GM23338 (cell line): ENCODE measurements around the gene HS3ST6. TPM values are rescaled to one million over a fixed set of nuclear protein-coding genes. Genes with fewer than 3 reads are reported as not detected.

ENCODE experiments used
- ATAC-seq: fragments of 200-7000 bp; cut with Tn5 transposase; 3 replicates; pipeline ENCODE4 v1.9.1; 2020
- DNase-seq: peaks from one replicate; pipeline ENCODE4 v3.0.0-alpha.2; 2015; ENCODE audit warnings: low spot score
- H2AFZ ChIP-seq: fragments of 200-600 bp; sonication (generic); 2 replicates; pipeline ENCODE4 v1.8.0; 2016; ENCODE audit warnings: antibody characterized with exemption, mild to moderate bottlenecking, moderate library complexity
- H3F3A ChIP-seq: fragments of 200-600 bp; sonication (generic); replicated peaks from 2 replicates; pipeline ENCODE4 v1.8.0; 2017; ENCODE audit warnings: antibody characterized with exemption, mixed run types, low read depth
- H3K27ac ChIP-seq: fragments of 200-600 bp; sonication (generic); 2 replicates; pipeline ENCODE4 v1.6.1; 2016; ENCODE audit warnings: low read depth
- H3K27me3 ChIP-seq: fragments of 200-600 bp; sonication (generic); 2 replicates; pipeline ENCODE4 v1.8.0; 2016; ENCODE audit warnings: mild to moderate bottlenecking, mixed run types, moderate library complexity; ENCODE audit not compliant: insufficient read depth
- H3K36me3 ChIP-seq: fragments of 200-600 bp; sonication (generic); 2 replicates; pipeline ENCODE4 v1.8.0; 2016; ENCODE audit warnings: mild to moderate bottlenecking; ENCODE audit not compliant: insufficient read depth
- H3K4me1 ChIP-seq: fragments of 200-600 bp; sonication (generic); 2 replicates; pipeline ENCODE4 v1.8.0; 2016; ENCODE audit warnings: mild to moderate bottlenecking, moderate library complexity; ENCODE audit not compliant: insufficient read depth
- H3K4me2 ChIP-seq: fragments of 200-600 bp; sonication (generic); 2 replicates; pipeline ENCODE4 v1.7.1; 2017; ENCODE audit warnings: mixed run types
- H3K4me3 ChIP-seq: fragments of 200-600 bp; sonication (generic); 2 replicates; pipeline ENCODE4 v1.6.1; 2016; ENCODE audit warnings: mixed run types
- H3K79me2 ChIP-seq: fragments of 200-600 bp; sonication (generic); replicated peaks from 2 replicates; pipeline ENCODE4 v1.8.0; 2017; ENCODE audit warnings: mild to moderate bottlenecking; ENCODE audit not compliant: insufficient read depth
- H3K9me2 ChIP-seq: fragments of 200-600 bp; sonication (generic); 2 replicates; pipeline ENCODE4 v1.8.0; 2017; ENCODE audit not compliant: insufficient read depth
- H4K20me1 ChIP-seq: fragments of 200-600 bp; sonication (generic); replicated peaks from 2 replicates; pipeline ENCODE4 v1.8.0; 2017; ENCODE audit warnings: mild to moderate bottlenecking; ENCODE audit not compliant: insufficient read depth
- H3K27ac Mint-ChIP-seq: 2 replicates; pipeline ENCODE4 v1.8.0; 2020; ENCODE audit warnings: inconsistent platforms, mild to moderate bottlenecking, moderate library complexity, mixed read lengths
- H3K27me3 Mint-ChIP-seq: 3 replicates; pipeline ENCODE4 v1.8.0; 2022; ENCODE audit warnings: low read depth, mild to moderate bottlenecking, moderate library complexity, mixed read lengths, inconsistent platforms; ENCODE audit not compliant: insufficient read depth, poor library complexity
- H3K36me3 Mint-ChIP-seq: 3 replicates; pipeline ENCODE4 v1.8.0; 2021; ENCODE audit warnings: low read depth, mild to moderate bottlenecking, inconsistent platforms, moderate library complexity, mixed read lengths
- H3K4me1 Mint-ChIP-seq: 3 replicates; pipeline ENCODE4 v1.8.0; 2020; ENCODE audit warnings: mild to moderate bottlenecking, inconsistent platforms, mixed read lengths
- H3K4me3 Mint-ChIP-seq: 3 replicates; pipeline ENCODE4 v1.8.0; 2021; ENCODE audit warnings: moderate library complexity, mild to moderate bottlenecking, inconsistent platforms, mixed read lengths
- H3K9me3 Mint-ChIP-seq: 3 replicates; pipeline ENCODE4 v1.8.0; 2020; ENCODE audit warnings: moderate library complexity, mild to moderate bottlenecking, inconsistent platforms, mixed read lengths
- CREB1 ChIP-seq: fragments of 250-450 bp; sonication (Bioruptor Pico); IDR thresholded peaks from 2 replicates; pipeline ENCODE4 v1.5.0; 2020; ENCODE audit warnings: low read depth, mild to moderate bottlenecking, moderate library complexity
- EZH2phosphoT487 ChIP-seq: fragments of 200-600 bp; sonication (generic); IDR thresholded peaks from one replicate; pipeline ENCODE4 v1.8.1; 2018; ENCODE audit warnings: antibody characterized with exemption; ENCODE audit not compliant: unreplicated experiment
- REST ChIP-seq: IDR thresholded peaks from one replicate; pipeline ENCODE4 v1.6.1; 2018; ENCODE audit warnings: antibody characterized with exemption; ENCODE audit not compliant: unreplicated experiment
- STAT1 ChIP-seq: IDR thresholded peaks from one replicate; pipeline ENCODE4 v1.6.1; 2016; ENCODE audit warnings: antibody characterized with exemption; ENCODE audit not compliant: unreplicated experiment
- ZNF114 ChIP-seq: fragments of 250-450 bp; sonication (Bioruptor Pico); IDR thresholded peaks from 2 replicates; pipeline ENCODE4 v1.5.0; 2020; ENCODE audit warnings: mild to moderate bottlenecking, moderate library complexity
- polyA plus RNA-seq: library from polyadenylated mRNA; unstranded; fragments of >200 nt; fragmentation: Nextera tagmentation; extraction: Ambion mirVana; gene quantifications from 2 replicates; pipeline ENCODE4 v1.2.1, GENCODE V29; 2016
- total RNA-seq: library from RNA; depleted of rRNA; stranded (reverse); fragments of >200 nt; shearing (Covaris generic); gene quantifications from 2 replicates; pipeline ENCODE4 v1.2.3, GENCODE V29; 2014

HS3ST6 gene
- total and polyA plus RNA-seq, 2 experiments from 2014 or later, result 0.21 TPM; not detected in 1

- no peak overlapping the region for H3K4me3 Mint-ChIP-seq
- H2AFZ ChIP-seq, result no peak overlapping the region
- no peaks in the 10 kb centered on the region for H3K79me2 ChIP-seq
- peaks cover 14% of the 10 kb centered on the region; the same call in 1 of the 2 replicates for H3K4me1 ChIP-seq
- no peaks in the 10 kb centered on the region for H3K9me3 Mint-ChIP-seq
- DNase-seq (no peak), ATAC-seq (no peak)
- no peaks in the 10 kb centered on the region for H3K27me3 ChIP-seq
- H3K36me3 ChIP-seq, result no peaks in the 10 kb centered on the region
- H3K4me2 ChIP-seq, result no peak overlapping the region
- H3K4me1 Mint-ChIP-seq, result peaks cover 11% of the 10 kb centered on the region
- no peak overlapping the region for H3K4me3 ChIP-seq
- H3K27me3 Mint-ChIP-seq, result peaks cover 6% of the 10 kb centered on the region
- TF ChIP-seq EZH2phosphoT487, result no peak
- no peak for TF ChIP-seq CREB1 (CRISPR knock-in tag)
- TF ChIP-seq ZNF114, result no peak
- 0 out of 2 replicates have a peak, but pooled peaks cover 8% of the 10 kb centered on the region for H3F3A ChIP-seq
- H3K27ac Mint-ChIP-seq, result no peak overlapping the region
- no peaks in the 10 kb centered on the region; the same call in 1 of the 2 replicates for H4K20me1 ChIP-seq
- H3K9me2 ChIP-seq, result no peaks in the 10 kb centered on the region
- no peak overlapping the region for H3K27ac ChIP-seq
- peaks cover 16% of the 10 kb centered on the region for H3K36me3 Mint-ChIP-seq
Observed at GRCh38 chr16:1938910-1939309, 20.7 kb upstream of the HS3ST6 start.

GRCh38 chr16:1938316-1938715 is 20.1 kb upstream of the HS3ST6 start:
- H3K4me1 Mint-ChIP-seq, result peaks cover 8% of the 10 kb centered on the region

More at GRCh38 chr16:1938316-1938715, 20.1 kb upstream of the HS3ST6 start:
- H3K9me3 Mint-ChIP-seq, result no peaks in the 10 kb centered on the region
- no peaks in the 10 kb centered on the region for H3K27me3 ChIP-seq
- H3K4me1 ChIP-seq, result peaks cover 9% of the 10 kb centered on the region; the same call in 1 of the 2 replicates
- 0 out of 2 replicates have a peak, but pooled peaks cover 8% of the 10 kb centered on the region for H3F3A ChIP-seq
- no peak overlapping the region for H3K27ac Mint-ChIP-seq
- H3K36me3 Mint-ChIP-seq, result peaks cover 16% of the 10 kb centered on the region
- no peaks in the 10 kb centered on the region for H3K9me2 ChIP-seq
- H4K20me1 ChIP-seq, result no peaks in the 10 kb centered on the region; the same call in 1 of the 2 replicates
- no peak overlapping the region for H3K27ac ChIP-seq
- DNase-seq (no peak), ATAC-seq (no peak)
- H3K4me2 ChIP-seq, result no peak overlapping the region
- TF ChIP-seq REST (no peak), STAT1 (no peak)
- no peak overlapping the region for H2AFZ ChIP-seq
- no peaks in the 10 kb centered on the region for H3K79me2 ChIP-seq
- peaks cover 8% of the 10 kb centered on the region for H3K27me3 Mint-ChIP-seq
- no peak overlapping the region for H3K4me3 ChIP-seq
- H3K4me3 Mint-ChIP-seq, result no peak overlapping the region
- H3K36me3 ChIP-seq, result no peaks in the 10 kb centered on the region
